NCI-H2227 (cell line): ENCODE results near the gene TNNC1.

ENCODE experiments used
- DNase-seq: peaks from one replicate; lab custom pipeline; 2025; ENCODE audit not compliant: unreplicated experiment; lab: John Stamatoyannopoulos, UW

Gene TNNC1

GRCh38 chr3:52432225-52432624 lies 21.6 kb downstream of the TNNC1 start:
- DNase-seq: no peak

GRCh38 chr3:52431459-52432223 lies 22.2 kb downstream of the TNNC1 start:
- no peak for DNase-seq

DNA sequence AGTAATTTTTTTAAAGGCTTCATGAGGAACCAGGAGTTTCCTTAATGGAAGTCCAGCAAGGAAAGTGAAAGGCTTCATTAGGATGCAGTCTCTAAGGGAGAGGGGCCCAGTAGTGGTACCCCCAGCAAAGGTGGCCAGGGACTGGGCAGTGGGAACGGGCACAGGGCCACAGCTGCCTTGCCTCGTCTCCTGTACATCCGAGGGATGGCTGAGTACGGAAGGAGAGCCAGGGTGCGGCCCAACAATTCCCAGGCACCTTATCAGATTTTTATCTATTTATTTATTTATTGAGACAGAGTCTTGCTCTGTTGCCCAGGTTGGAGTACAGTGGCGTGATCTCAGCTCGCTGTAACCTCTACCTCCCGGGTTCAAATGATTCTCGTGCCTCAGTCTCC lies 23.4 kb downstream of the TNNC1 start:
- no peak for DNase-seq

- DNase-seq: no peak
These were observed 23.9 kb downstream of the TNNC1 start for GRCh38 chr3:52429779-52430415.

DNA sequence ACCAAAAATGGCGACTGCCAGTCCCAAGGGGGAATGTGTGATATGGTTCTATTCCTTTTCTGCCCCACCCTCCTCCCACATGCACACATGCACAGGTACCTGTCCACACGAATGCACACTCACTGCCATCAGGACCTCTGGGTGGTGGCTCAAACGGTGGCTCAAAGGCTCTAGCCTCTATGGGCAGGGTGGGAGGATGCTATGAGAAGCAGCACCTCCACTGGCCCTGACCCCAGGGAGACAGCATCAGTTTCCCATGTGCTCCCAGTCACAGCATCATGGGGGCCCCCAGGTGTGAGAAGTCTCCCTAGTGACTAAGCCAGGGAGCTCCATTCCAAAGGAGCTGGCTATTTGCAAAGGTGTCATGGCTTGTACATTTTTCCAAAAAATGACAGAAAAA lies 24.8 kb downstream of the TNNC1 start:
- no peak for DNase-seq

- DNase-seq: peak; percentile 70
These were observed 25.5 kb downstream of the TNNC1 start for GRCh38 chr3:52428151-52429005.

DNA sequence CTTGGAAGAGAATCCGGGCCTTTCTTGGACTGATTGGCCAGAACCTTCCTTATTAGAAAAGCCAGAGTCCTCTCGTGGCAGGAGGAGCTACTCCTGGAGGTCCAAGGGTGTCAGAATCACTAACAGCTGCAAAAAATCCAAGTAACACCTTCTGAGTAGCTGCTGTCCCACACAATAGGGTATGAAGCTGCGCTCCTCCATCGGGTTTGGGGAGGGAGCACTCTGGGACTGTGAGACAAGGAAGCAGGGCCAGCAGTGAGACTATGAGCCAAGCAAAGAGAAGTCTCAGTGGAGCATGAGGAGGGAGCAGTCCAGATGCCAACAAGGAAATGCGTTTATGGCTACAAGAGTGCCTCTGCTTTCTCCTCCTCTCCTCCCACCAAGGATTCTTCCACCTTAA lies 30.7 kb downstream of the TNNC1 start:
- DNase-seq: no peak

DNA sequence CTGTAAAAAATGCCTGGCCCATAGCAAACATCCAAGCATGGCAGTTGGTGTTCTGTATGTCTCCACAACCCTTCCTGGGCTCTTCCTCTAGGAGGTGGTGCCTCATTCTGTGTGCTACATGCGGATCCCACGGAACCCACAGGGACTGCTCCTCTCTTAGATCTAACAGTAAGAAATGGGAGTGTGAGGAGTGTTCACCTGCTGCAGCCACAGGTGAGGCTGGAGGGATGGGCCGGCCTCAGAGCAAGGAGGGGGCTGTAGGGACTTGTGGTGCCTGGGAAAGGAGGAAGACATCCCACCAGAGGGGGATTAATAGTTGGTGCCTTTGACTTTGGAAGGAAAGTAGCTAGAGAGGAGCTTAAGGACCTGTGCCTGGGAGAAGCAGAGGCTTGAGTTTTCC lies 31.2 kb downstream of the TNNC1 start:
- DNase-seq: no peak

DNA sequence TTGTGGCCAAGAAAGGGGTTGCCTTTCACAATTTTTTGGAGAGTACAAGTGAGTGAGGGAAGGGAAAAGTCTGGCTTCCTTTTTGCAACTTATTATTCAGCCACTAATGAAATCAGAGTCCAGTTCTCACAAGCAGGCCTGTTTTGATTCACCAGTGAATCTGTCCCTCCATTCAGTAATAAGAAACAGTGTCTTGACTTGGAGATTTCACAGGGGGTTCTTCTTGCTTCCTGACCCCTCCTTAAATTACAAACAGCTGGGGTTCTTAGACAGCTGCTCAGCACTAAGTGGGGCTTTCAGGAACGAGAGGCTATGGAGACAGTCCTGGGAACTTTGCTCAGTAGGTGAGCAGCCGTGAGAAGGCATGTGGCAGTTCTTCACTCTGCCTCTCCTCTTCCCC lies 33.5 kb downstream of the TNNC1 start:
- DNase-seq: no peak

DNA sequence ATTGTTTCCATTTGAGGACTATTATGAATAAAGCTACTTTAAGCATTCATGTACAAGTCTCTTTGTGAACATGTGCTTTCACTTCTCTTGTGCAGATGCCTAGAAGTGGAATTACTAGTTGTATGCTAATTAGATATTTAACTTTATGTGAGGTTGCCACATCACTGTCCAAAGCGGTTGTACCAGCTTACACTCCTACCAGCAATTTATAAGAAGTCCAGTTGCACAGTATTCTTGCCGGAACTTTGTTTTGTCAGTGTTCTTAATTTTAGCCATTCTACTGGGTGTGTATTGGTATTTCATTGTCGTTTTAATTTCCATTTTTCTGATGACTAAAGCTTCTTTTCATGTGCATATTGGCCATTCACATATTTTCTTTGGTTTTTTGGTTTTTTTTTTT lies 38.0 kb downstream of the TNNC1 start:
- DNase-seq: no peak

DNA sequence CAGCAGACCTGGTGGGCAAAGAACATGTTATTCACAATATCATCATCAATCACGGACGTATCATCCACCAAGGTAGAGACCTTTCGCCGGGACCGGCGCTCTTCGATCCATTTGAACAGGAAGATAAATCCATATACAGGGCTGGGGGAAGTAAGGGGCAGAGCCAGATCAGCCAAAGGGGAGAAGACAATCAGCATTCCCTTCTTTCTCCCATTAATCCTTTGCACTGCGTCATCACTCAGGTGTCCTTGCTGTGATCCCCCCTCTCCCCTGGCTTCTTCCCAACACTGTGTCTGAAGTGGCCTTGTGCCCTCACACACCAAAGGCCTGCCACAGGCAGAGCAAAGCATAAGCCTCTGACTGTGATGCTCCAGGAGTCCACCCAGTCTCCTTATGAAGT lies 45.4 kb downstream of the TNNC1 start:
- DNase-seq: no peak

- no peak for DNase-seq
These were observed 46.1 kb downstream of the TNNC1 start for GRCh38 chr3:52407779-52408178.

GRCh38 chr3:52406791-52407510 lies 46.9 kb downstream of the TNNC1 start:
- DNase-seq: no peak

- no peak for DNase-seq
These were observed 47.6 kb downstream of the TNNC1 start for GRCh38 chr3:52406231-52406661.

DNA sequence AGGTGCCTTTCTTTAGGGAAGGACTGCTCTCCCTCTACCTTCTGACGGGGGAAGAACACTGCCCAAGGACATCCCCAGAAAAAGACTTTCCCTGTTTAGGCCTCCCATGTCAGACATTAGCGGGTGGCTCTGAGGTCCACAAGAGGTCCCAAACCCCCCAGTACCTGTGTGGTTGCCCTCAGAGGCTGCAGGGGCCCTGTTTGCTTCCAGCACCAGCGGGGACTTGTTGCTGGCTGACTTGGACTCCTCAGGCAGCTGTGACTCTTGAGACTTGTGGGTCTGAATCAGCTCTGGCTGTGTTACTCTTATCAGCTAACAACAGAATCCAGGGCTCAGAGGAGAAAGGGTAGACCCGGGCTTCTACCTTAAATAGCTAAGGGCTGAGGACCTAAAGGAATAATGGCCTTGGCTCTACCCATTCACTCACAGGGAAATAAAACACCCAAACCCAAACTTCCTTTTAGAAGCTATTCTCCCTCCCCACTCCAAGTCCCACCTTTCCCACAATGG lies 48.2 kb downstream of the TNNC1 start:
- DNase-seq: no peak

- no peak for DNase-seq
These were observed 48.8 kb downstream of the TNNC1 start for GRCh38 chr3:52405066-52405465.

DNA sequence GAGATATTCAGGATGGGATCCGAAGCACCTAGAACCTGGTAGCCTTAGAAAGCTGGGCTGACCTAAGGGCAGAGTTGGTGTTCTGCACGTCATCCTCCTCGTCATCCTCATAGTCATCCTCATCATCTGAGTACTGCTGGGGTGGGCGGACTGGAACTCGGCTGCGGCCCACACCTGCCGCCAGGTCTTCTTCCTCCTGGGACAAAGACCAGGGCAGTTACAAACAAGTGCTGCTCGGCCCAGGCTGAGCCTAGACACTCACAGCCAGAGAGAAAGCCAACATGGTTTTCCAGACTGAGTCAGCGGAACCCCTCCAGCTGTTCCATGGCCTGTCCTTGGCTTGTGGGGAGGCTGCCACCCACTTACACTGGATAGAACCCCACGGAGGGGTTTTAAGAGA lies 49.5 kb downstream of the TNNC1 start:
- no peak for DNase-seq

- no peak for DNase-seq
These were observed 49.9 kb downstream of the TNNC1 start for GRCh38 chr3:52403955-52404354.

DNA sequence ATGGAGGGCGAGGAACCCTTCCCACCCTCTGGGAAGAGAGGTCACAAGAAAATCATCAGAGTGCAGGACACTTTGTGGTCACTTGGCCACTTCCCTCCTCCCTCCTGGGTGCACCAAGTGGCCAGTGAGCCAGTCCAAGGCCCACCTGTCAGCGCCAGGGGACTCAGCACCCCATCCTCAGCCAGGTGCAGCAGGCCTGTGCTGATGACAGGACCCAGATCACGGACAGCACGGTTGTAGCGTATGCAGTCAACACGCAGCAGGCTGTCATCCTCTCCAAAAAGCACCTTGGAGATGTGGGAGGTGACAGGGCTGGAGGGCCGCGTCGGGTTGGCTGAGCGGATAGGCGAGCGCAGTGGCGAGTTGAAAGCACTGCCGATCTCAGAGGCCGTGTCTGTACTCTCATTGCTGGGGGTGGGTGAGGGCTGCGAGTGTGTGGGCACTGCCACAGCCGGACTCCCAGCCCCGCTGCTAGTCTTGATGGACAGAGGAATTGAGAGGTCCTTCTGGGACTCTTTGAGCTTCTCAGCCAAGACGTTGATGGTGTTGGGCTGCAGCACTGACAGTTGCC lies 50.5 kb downstream of the TNNC1 start:
- no peak for DNase-seq

- DNase-seq: no peak
These were observed 51.1 kb downstream of the TNNC1 start for GRCh38 chr3:52402706-52403270.
